ENCODE measurements around the gene KRT36.
A peak's percentile ranks its signal among the peaks of the same experiment; 100 is the strongest.

KRT36 gene

DNA sequence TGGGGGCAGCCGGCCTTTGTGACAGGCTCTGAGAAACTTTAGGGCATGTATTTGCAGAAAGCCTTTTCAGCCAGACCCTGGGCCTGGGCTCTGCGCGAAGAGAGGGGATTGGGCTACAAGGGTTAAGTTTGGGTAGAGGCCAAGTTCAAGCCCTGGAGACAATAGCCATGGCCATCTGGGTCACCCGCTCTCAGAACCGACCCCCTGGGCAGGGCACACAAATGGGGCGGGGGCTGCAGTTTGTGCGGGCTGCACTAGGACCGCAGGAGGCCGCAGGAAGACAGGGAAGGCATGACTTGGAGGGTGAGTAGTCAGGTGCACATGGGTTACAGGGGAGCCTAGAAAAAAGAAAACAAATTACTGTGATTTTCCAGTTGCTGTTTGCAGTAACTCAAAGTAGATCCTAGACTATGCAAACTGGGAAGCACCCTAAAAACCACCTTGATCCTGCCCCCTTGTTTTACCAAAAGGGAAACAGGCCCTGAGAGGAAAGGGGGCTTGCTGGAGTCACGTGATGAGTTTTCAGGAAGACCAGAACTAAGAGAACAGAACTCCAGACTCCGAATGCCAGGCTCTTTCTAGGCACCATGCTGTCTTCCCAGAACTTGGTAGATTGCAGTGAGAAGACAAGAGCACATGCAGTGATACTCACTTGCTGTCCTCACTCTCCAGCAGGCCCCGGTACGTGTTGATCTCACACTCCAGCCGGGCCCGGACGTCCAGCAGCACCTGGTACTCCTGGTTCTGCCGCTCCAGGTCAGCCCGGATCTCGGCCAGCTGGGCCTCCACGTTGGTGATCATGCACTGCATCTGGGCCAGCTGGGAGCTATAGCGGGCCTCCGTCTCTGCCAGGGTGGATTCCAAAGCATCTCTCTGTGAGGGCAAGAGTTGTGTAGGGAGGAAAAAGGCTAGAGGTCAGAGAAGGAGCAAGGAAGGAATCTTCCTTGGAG lies 12.6 kb downstream of the KRT36 start:
- no peak for DNase-seq (ENCODE audit: low read depth)

- no peak for DNase-seq (ENCODE audit: low read depth)
Measured at GRCh38 chr17:41475421-41475820, 14.3 kb downstream of the KRT36 start.

- no peak for DNase-seq (ENCODE audit: low read depth)
Measured at GRCh38 chr17:41474863-41475262, 14.8 kb downstream of the KRT36 start.

GRCh38 chr17:41468346-41468745 lies 21.4 kb downstream of the KRT36 start:
- DNase-seq (ENCODE audit: low read depth), result no peak

DNA sequence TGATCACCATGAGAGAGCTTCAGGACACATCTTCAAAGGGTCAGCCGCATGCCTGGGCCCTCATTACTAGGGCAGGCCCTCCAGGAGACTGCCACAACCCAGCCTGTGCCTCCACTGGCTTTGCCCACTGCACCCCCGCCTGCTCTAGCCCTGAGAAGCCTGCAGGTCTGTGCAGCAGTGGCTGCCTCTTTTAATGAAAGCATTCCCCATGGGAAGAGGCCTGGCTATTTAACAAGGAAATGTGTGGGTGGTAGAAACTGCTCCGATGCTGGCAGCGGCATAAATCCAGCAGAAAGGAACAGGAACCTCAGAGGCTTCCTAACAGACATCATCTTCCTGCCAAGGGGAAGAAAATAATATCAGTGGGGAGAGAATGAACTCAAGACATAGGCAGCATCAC lies 22.1 kb downstream of the KRT36 start:
- DNase-seq (ENCODE audit: low read depth), result no peak

DNA sequence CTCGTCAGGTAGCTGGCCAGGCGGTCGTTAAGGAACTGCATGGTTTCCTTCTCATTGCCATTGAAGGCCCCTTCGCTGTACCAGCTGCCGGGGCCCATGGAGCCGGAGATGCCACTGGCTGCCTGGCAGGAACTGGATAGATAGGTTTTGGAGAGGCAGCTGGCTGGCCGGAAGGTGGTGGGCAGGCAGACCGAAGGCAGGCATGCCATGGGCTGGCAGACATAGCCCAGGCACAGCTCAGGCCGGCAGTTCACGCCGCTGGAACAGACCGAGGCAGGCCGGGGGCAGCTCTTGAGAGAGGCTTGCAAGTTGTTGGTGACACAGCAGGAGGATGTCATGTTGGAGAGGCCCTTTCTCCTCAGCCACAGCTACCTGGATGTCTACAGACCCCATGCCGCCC lies 22.7 kb downstream of the KRT36 start, which contains the start of gene KRT32:
Gene KRT32 (minus strand): TSS at position 399 of the 400 bp plus-strand sequence. CDS start 61 bp downstream, at position 338.
- no peak for DNase-seq (ENCODE audit: low read depth)

DNA sequence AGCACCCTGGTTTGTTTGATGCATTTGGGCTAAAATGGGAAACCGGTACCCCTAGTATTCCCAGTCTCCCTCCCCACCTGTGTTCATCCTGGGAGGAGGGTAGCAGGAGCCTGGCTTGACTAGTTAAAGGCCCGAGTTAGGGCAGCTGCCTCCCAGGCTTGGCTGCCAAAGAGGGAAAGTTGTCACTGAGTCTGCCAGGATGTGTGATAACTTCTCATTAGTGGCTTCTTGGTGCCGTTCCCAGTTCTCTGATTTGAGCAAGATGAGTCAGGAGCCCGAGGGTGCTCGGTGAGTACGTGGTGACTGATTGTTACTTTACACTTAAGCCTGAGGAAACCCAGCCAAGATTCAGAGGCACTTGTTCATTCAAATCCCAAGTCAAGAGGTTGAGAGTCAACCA lies 25.0 kb downstream of the KRT36 start:
- DNase-seq (ENCODE audit: low read depth), result peak; percentile 68

DNA sequence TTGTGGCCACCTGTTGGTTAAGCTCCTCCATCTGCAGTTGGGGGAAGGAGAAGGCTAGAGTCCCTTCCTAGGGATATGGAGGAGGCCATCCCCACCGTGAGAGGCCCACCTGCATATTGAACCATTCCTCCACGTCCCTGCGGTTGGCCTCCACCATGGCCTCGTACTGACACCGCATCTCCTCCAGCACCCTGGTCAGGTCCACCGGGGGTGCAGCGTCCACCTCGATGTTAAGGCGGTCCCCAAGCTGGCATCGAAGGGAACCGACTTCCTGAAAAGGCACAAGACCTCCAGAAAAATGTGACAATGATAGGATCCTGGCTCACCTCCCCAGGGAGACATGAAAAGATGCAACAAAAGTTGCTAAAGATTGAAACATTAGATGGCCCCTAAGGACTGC lies 25.5 kb downstream of the KRT36 start:
- no peak for DNase-seq (ENCODE audit: low read depth)

- no peak for DNase-seq (ENCODE audit: low read depth)
Measured at GRCh38 chr17:41463746-41464145, 26.0 kb downstream of the KRT36 start.

- DNase-seq (ENCODE audit: low read depth), result no peak
Measured at GRCh38 chr17:41462705-41463104, 27.0 kb downstream of the KRT36 start.

- DNase-seq (ENCODE audit: low read depth), result no peak
Measured at GRCh38 chr17:41457676-41458075, 32.0 kb downstream of the KRT36 start.

DNA sequence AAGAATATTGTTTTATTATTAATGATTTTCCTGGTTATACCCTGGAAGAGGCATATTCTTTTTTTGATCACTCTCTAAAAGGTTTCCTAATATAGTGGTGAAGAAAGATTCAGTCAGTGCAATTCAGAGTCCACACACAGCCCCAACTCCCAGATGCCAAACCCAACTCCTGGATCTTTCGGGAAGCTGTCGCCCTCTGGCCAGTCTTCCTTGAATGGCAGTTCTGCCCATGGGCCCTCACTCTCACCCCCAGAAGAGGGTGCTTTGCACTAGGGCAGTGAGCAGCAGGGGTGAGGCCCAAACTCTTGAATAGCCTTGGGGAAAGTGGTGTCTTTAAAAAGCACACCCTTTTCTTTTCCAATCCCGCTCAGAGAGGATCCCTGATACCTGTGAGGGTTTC lies 33.5 kb downstream of the KRT36 start:
- DNase-seq (ENCODE audit: low read depth), result no peak

GRCh38 chr17:41455236-41455635 lies 34.5 kb downstream of the KRT36 start:
- no peak for DNase-seq (ENCODE audit: low read depth)

GRCh38 chr17:41453066-41453465 lies 36.6 kb downstream of the KRT36 start:
- no peak for DNase-seq (ENCODE audit: low read depth)

- DNase-seq (ENCODE audit: low read depth), result no peak
Measured at GRCh38 chr17:41452281-41452680, 37.4 kb downstream of the KRT36 start.

DNA sequence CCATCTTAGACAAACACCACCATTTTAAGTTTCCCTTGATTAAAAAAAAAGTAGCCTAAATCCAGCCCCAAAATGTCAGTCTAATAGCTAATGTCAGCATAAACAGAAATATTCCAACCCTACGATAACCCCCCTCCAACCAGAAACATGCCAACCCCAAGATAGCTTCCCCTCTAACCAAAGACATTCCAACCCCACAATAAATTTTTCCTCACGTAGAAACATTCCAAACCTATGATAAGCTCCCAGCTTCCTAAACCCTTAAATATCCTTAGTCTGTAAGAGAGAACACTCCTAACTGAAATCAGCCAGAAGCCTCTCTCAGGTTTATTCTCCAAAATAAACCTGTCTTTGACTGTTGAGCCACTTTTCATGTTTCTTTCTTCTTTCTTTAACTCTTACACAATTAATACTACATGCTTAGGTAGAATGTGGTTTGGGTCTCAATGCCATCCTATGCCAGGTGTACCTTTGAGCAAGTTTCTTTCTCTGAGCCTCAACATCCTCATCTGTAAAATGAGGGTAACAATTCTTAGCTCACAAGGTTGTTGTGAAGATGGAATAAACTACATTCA lies 38.5 kb downstream of the KRT36 start:
- DNase-seq (ENCODE audit: low read depth), result no peak

- DNase-seq (ENCODE audit: low read depth), result no peak
Measured at GRCh38 chr17:41449008-41449407, 40.7 kb downstream of the KRT36 start.

DNA sequence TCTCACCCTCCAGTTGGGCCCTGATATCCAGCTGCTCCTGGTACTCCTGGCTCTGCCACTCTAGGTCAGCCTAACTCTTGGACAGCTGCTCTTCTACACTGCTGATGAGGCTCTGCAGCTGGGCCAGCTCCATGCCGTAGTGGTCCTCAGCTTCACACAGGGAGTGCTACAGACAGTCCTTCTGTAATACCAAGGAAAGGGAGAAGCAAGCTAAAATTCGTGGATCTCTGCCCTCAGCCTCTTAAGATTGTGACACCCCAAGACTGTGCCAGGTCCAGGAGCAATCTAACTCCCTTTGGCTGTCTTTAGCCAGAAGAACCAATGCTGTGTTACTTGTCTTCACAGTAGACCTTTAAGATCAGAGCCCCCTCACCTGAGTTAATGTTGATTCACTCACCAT lies 41.2 kb downstream of the KRT36 start:
- DNase-seq (ENCODE audit: low read depth), result no peak

DNA sequence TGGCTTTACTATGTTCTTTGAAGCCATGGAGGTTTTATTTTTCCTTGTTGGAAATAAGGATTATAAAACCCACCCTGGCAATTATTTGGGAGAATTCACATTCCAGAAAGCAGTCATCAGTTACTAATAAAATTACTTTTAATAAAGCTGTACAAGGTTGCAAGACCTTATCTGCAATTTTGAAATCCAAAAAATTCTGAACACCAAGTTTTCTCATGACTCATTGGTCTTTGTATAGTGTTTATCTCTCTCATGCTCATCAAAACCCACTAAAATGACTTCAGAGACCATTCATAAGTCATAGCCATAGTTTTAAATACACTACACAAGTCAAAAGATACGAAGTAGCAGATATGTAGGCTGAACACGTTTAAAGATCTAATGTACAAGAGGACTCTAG lies 42.9 kb downstream of the KRT36 start:
- no peak for DNase-seq (ENCODE audit: low read depth)

DNA sequence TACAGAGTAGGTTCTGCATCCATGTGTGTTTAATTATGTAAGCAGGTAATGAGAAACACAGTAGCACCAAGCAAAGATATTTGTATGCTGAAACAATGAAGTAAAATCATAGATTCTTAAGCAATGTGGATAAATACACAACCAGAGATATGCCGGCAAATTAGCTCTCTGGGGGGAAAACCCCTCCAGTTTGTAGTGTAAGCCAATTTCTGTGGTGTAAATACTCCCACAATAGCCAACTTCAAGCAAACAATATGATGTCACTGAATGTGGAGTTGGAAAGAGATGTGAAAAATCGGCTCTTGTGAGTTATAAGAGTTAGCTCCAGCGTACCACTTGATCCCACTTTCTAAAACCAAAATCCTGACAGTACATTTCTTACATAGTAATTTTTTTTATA lies 45.1 kb downstream of the KRT36 start:
- DNase-seq (ENCODE audit: low read depth), result no peak

DNA sequence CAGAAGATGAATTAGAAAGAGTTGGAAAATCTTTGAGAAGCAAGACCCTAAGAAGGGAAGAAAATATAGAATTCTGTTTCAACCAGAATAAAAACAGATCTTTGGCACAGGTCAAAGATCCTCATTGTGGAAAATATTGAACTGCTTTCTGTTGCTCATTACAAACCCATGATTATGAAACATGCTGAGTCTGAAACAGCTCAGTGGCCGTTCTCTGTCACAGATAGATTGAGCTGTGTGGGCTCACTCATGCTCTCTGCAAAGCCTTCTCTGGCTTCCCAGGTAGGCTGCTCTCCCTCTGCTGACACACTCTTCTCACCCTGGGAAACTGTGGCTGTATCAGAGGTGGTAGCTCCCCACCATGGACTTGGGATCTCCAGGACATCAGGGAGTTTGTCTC lies 45.5 kb downstream of the KRT36 start:
- no peak for DNase-seq (ENCODE audit: low read depth)

GRCh38 chr17:41442739-41443138 lies 47.0 kb downstream of the KRT36 start:
- no peak for DNase-seq (ENCODE audit: low read depth)

GRCh38 chr17:41440531-41441033 lies 49.1 kb downstream of the KRT36 start, which contains the start of gene KRT38:
Gene KRT38, minus strand, starts transcription at chr17:41440983. Its CDS starts 62 bp downstream, at chr17:41440921.
- no peak for DNase-seq (ENCODE audit: low read depth)
